HG03139 (cell line): ENCODE data around the gene PIWIL4.
A peak's percentile ranks its signal among the peaks of the same experiment; 100 is the strongest.
"Not testable (repeated sequence)": the region's sequence is repeated elsewhere in the genome, so short reads cannot be mapped to it uniquely, and the experiment has no call there.

Experiments used
- ATAC-seq: cut with Tn5 transposase; IDR thresholded peaks from one replicate; pipeline ENCODE4 v1.9.1; 2021; ENCODE audit not compliant: unreplicated experiment

The PIWIL4 gene

GRCh38 chr11:94583866-94584500 is 16.8 kb downstream of the PIWIL4 start:
- ATAC-seq, result no peak

- no peak for ATAC-seq
These were observed 17.8 kb downstream of the PIWIL4 start for GRCh38 chr11:94584978-94585377.

GRCh38 chr11:94585399-94585798 is 18.2 kb downstream of the PIWIL4 start:
- no peak for ATAC-seq

GRCh38 chr11:94586546-94586945 is 19.4 kb downstream of the PIWIL4 start:
- ATAC-seq, result no peak

- ATAC-seq, result no peak
These were observed 19.8 kb downstream of the PIWIL4 start for GRCh38 chr11:94586978-94587377.

GRCh38 chr11:94588366-94588942 is 21.3 kb downstream of the PIWIL4 start:
- no peak for ATAC-seq

- ATAC-seq, result no peak
These were observed 23.3 kb downstream of the PIWIL4 start for GRCh38 chr11:94590352-94591041.

- peak; percentile 47 for ATAC-seq
These were observed 25.9 kb downstream of the PIWIL4 start for GRCh38 chr11:94593030-94593429.

GRCh38 chr11:94595076-94595475 is 27.9 kb downstream of the PIWIL4 start:
- ATAC-seq, result peak; percentile 60

GRCh38 chr11:94597896-94598295 is 30.7 kb downstream of the PIWIL4 start:
- no peak for ATAC-seq

- ATAC-seq, result no peak
These were observed 32.3 kb downstream of the PIWIL4 start for GRCh38 chr11:94599510-94599909.

GRCh38 chr11:94602430-94603372 is 35.5 kb downstream of the PIWIL4 start:
- ATAC-seq, result peak; percentile 86

GRCh38 chr11:94603587-94603986 is 36.4 kb downstream of the PIWIL4 start:
- no peak for ATAC-seq

- ATAC-seq, result no peak
These were observed 37.3 kb downstream of the PIWIL4 start for GRCh38 chr11:94604482-94604881.

GRCh38 chr11:94613120-94613519 is 46.0 kb downstream of the PIWIL4 start:
- ATAC-seq, result no peak

- ATAC-seq, result peak; percentile 93
These were observed 56.1 kb downstream of the PIWIL4 start for GRCh38 chr11:94623120-94623735.

GRCh38 chr11:94625422-94625821 is 58.3 kb downstream of the PIWIL4 start:
- not testable (repeated sequence) for ATAC-seq

GRCh38 chr11:94627003-94627560 is 59.9 kb downstream of the PIWIL4 start:
- ATAC-seq, result not testable (repeated sequence)

GRCh38 chr11:94629741-94630140 is 62.6 kb downstream of the PIWIL4 start:
- ATAC-seq, result no peak

GRCh38 chr11:94630221-94630620 is 63.1 kb downstream of the PIWIL4 start:
- no peak for ATAC-seq
